GM19467 (cell line): ENCODE data around the gene CAD.
"Not testable (repeated sequence)": the region's sequence is repeated elsewhere in the genome, so short reads cannot be mapped to it uniquely, and the experiment has no call there.

Experiments
- ATAC-seq: cut with Tn5 transposase; IDR thresholded peaks from one replicate; pipeline ENCODE4 v1.9.1; 2021; ENCODE audit warnings: mild to moderate bottlenecking, moderate library complexity; ENCODE audit not compliant: unreplicated experiment

The CAD gene

GRCh38 chr2:27198068-27198467 lies 19.1 kb upstream of the CAD start:
- ATAC-seq = not testable (repeated sequence)

- ATAC-seq = no peak
Measured at GRCh38 chr2:27198627-27199026, 18.5 kb upstream of the CAD start.

- ATAC-seq = no peak
Measured at GRCh38 chr2:27199241-27199640, 17.9 kb upstream of the CAD start.

DNA sequence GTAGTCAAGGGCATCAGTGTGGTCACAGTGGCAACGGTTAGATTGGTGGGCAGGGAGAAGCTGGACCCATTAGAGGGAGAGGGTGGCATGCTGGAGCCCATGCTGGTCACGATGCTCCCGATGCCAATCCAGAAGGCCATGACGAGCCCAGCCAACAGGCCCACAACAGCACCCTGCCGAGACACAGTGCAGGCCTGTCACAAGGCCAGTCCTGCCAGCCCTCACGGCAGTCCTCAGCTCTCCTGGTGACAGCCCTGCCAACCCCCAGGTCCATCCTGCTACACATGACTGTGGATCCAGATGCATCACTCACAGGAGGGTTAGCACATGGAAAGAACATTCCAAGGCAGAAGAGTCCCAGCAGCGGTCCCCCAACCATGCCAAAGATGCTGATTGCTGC lies 15.5 kb upstream of the CAD start:
- ATAC-seq = no peak

GRCh38 chr2:27202854-27203253 lies 14.3 kb upstream of the CAD start:
- no peak for ATAC-seq

DNA sequence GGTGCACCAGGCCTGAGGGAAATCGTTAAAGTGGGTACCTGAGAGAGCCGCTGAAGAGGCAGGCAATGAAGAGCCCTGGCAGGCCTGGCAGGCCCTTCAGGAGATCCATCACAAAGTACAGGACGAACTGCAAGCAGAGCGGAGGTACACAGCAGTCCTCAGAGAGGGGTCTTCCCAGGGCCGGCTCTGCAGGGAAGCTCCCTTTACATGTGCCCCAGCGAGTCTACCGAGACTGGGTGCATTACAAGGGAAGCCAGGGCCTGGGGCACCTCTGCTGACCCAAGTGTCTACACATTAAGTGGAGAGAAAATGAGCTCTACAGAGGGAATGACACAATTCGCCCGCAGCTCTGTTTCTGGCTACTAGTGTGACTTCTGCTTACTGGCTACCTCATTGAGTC lies 13.4 kb upstream of the CAD start:
- no peak for ATAC-seq

DNA sequence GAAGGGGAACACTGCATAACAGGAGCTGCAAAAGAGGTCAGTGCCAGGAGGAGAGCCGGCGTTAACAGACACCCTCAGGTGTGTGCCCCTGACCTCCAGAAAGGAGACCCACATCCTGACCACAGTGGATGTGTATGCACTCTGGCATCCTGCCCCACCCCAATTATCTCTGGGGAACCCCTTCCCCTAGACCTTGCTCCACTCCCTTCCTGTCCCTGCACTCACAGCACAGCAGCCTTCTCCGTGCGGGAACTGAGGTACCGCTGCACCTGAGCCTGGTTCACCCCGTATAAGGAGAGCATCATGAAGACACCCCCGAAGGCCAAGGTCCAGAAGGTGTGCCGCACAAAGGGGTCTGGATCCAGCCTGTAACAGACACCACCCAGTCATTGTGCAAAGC lies 12.6 kb upstream of the CAD start:
- no peak for ATAC-seq

DNA sequence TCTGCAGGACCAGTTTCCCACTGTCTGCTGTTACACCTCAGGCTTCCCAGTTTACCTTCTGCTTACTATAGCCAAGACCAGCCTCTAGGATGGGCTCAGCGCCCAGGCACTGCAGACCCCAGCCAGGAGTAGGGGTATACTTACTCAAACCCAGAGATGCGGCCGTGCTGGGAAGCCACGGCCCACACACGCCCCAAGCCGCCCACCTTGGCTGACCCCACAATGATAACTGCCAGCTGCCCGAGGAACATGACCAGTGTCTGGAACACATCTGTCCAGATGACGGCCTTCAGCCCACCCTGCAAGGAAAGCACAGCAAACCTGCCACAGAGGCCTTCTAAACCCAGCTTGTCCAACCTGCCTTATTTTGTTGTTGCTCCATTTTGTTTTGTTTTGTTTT lies 12.0 kb upstream of the CAD start:
- no peak for ATAC-seq

GRCh38 chr2:27206346-27206745 lies 10.8 kb upstream of the CAD start:
- no peak for ATAC-seq

DNA sequence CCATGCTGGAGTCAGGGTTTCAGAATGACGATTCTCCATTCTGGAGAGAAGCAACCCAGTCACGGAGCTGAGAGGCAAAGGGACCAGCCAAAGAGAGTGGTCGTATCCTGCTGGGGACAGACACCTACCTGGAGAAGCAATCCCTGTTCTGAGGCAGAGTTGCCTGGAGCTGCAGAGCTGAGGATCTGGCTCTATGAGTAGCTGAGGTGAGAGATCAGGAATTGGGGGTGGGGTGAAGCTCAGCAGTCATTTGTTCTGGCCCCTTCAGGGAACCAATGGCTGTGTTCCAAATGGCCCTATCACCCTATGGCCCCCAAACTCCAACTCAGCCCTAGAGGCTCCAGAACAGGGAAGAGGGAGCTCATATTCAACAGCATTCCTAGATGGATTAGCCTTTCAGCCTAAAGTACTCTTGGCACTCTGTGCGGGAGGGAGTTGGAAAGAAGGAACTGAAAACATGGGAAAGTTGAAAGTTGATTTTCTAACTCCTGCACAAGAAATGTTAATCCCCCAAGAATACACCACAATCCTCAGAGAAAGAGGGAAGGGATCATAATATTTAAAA lies 8.6 kb upstream of the CAD start:
- no peak for ATAC-seq

DNA sequence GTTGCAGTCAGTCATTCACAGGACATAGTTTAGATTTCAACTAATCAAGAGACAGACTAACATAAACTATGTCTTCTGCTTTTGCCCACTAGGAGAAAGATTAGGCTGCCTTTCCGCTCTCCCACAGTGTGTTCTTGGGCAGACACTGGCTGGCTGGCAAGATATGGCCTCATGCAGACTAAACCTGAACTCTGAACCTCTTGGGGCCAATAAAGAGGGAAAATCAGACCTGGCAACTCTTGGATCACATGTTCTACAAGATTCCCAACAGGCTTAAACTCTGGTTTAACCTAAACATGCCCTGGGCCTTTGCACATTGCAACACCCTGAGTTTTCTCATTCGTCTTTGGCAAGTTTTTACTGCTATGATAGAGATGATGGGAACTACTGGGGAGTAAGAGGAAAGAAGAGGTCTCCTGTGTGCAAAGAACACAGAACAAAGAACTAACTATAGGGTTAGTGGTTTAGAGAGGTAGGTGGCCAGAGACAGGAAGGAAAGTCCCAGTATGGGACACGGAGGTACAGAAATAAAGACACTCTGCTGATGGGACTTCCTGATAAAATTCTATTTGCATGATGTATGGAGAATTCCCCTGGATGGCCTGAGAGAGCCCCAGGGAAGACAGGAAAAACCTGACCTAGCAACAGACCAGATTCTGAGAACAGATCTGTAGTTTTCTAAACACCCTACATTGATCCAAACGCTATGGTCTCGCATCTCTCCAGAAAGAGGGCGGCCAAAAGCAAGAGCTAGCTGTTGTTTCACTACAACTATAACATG lies 7.4 kb upstream of the CAD start:
- ATAC-seq = no peak

- no peak for ATAC-seq
Measured at GRCh38 chr2:27211241-27211942, 5.8 kb upstream of the CAD start.

DNA sequence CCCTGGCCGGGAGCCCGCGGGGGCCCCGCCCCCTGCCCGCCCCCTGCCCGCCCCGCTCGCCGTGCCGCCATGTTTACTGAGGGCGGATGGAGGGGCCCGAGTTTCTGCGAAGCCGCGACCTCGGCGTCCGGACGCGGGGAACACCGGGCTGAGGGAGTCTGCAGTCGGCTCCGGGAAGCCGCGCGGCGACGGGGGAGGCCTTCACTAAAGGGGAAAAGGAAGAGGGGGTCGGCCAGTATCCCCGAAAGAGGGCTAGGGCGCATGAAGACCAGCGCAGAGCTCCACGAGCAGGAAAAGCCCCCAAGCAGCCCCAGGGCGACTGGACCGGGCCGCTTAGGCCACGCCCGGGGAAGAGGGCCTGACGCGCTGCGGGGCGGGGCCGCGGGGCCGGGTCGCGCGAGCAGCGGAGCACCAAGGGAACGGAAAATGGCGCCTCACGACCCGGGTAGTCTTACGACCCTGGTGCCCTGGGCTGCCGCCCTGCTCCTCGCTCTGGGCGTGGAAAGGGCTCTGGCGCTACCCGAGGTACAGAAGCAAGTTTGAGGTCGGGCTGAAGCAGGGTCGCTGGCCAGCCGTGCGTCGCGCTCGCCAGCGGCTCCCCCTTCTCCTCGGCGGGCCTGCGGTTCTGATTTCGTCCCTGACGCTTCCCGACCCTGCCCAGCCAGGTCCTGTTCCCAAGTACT lies 5.1 kb upstream of the CAD start, which contains the start of the genes ATRAID and SLC5A6:
Gene ATRAID, plus strand, starts transcription at position 99 of the 683 bp plus-strand sequence. Its CDS starts 328 bp downstream, at position 427.
Gene SLC5A6, minus strand, starts transcription at position 326 of the 683 bp plus-strand sequence. CDS start 4,618 bp downstream, outside the sequence.
- peak; percentile 80 for ATAC-seq

DNA sequence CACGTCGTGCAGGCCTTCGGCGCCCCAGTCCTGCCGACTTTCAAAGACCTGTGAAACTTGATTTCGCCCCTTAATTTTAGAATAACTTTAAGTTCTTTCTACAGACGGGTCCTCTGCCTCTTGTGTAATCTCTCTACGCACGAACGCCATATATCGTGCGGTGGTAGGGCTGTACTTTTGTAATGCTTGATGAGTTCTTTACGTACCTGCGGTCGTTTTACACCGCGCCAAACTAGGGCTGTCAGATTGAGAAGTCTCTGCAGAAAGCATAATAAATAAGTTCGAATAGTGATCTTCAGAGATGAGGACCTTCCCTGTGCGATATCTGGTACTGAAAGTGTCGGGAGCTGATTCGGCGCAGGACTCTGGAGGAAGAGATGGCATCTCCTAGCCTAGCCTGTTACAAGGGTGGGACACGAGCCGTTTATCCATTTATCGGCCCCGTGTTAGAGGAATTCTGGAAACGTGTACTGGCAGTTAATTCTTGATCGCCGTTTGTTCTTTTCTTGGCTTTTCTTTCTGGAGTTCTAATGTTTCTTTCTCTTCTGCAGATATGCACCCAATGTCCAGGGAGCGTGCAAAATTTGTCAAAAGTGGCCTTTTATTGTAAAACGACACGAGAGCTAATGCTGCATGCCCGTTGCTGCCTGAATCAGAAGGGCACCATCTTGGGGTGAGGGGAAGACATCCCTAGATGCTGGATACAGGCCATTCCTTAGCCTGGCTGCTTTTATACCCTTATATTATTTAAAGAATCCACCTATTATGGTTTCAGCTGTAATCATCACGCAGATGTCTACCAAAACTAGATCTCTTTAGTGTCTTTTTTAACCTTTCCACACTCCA lies 4.3 kb upstream of the CAD start:
- no peak for ATAC-seq

DNA sequence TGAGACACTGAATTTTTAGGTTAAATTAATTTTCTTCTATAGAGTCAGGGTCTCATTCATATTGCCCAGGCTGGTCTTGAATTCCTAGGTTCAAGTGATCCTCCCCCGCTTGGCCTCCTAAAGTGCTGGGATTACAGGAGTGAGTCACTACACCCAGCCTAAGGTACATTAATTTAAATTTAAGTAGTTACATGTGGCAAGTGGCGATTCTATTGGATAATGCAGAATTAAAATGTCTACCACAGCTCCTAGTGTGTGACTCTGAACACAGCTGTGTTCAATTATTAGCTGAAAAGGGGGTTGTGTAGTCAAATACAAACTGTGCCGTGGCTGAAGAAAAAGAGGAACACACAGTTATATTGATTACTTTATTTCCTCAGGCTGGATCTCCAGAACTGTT lies 2.2 kb upstream of the CAD start:
- ATAC-seq = no peak

- no peak for ATAC-seq
Measured at GRCh38 chr2:27216416-27217137, 592 bp upstream of the CAD start.

DNA sequence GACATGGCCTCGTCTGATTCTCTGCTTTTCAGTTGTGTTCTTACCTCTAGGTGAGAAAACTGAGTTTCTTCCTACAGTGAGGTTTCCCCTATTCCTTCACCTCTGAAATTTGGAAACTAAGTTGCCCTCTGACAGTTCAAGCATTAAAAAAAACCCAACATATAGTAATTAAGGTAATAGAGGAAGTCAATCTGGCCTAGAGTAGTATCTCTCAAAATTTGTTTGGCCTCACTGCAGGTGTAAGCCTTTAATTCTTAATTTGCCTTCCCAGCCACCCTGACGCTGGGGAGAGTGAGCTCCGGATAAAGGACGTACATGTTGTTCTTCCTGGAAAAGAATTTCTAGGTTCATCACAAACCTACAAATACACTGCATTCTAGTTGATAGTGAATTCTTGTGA lies 1.4 kb downstream of the CAD start:
- ATAC-seq = no peak

- ATAC-seq = no peak
Measured at GRCh38 chr2:27219091-27219490, 1.9 kb downstream of the CAD start.

- no peak for ATAC-seq
Measured at GRCh38 chr2:27220091-27220490, 2.9 kb downstream of the CAD start.

DNA sequence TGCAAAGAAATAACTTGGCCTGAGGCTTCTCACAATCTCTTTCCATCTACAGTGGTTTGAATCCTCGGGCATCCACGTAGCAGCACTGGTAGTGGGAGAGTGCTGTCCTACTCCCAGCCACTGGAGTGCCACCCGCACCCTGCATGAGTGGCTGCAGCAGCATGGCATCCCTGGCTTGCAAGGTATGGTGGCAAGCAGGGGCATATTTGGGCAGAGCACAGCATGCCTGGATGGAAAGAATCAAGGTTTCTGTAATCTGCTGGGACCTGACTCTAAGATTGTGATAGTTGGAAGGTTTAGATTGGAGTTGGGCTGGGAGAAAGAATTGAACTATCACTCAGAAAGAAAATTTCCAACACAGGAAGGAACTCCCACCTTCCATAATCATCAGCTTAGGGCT lies 4.0 kb downstream of the CAD start:
- ATAC-seq = no peak
